HEK293 (cell line): ENCODE data around the gene FOXRED2.
A peak's percentile ranks its signal among the peaks of the same experiment; 100 is the strongest.

ENCODE experiments used
- GLI4 ChIP-seq: fragments of 450-650 bp; formaldehyde crosslinking; IDR thresholded peaks from 2 replicates; pipeline ENCODE4 v1.5.1; 2016; ENCODE audit warnings: missing biosample characterization, missing genetic modification characterization
- GLIS1 ChIP-seq: fragments of 450-650 bp; formaldehyde crosslinking; IDR thresholded peaks from 2 replicates; pipeline ENCODE4 v1.5.1; 2016; ENCODE audit warnings: missing biosample characterization, missing genetic modification characterization
- IKZF3 ChIP-seq: fragments of 450-650 bp; IDR thresholded peaks from 2 replicates; pipeline ENCODE4 v1.5.0; 2018; ENCODE audit warnings: missing biosample characterization, mild to moderate bottlenecking, missing genetic modification characterization, moderate library complexity
- KLF10 ChIP-seq: fragments of 450-650 bp; IDR thresholded peaks from 2 replicates; pipeline ENCODE4 v1.5.1; 2018; ENCODE audit warnings: missing biosample characterization, mild to moderate bottlenecking, missing genetic modification characterization
- KLF9 ChIP-seq: fragments of 450-650 bp; formaldehyde crosslinking; IDR thresholded peaks from 2 replicates; pipeline ENCODE4 v1.5.1; 2016; ENCODE audit warnings: missing biosample characterization, missing genetic modification characterization, low read depth
- REPIN1 ChIP-seq: fragments of 450-650 bp; formaldehyde crosslinking; IDR thresholded peaks from 2 replicates; pipeline ENCODE4 v1.5.1; 2017; ENCODE audit warnings: missing biosample characterization, missing genetic modification characterization, low read depth
- TSHZ1 ChIP-seq: fragments of 450-650 bp; formaldehyde crosslinking; IDR thresholded peaks from 2 replicates; pipeline ENCODE4 v1.5.1; 2016; ENCODE audit warnings: missing biosample characterization, missing genetic modification characterization, borderline replicate concordance
- ZBTB26 ChIP-seq: fragments of 450-650 bp; formaldehyde crosslinking; optimal IDR thresholded peaks from 2 replicates; pipeline ENCODE3; 2016; ENCODE audit warnings: missing biosample characterization, mild to moderate bottlenecking, missing genetic modification characterization
- ZBTB6 ChIP-seq: fragments of 450-650 bp; formaldehyde crosslinking; IDR thresholded peaks from 2 replicates; pipeline ENCODE4 v1.5.1; 2017; ENCODE audit warnings: missing biosample characterization, missing genetic modification characterization
- ZFP37 ChIP-seq: fragments of 450-650 bp; formaldehyde crosslinking; IDR thresholded peaks from 2 replicates; pipeline ENCODE4 v1.5.1; 2016; ENCODE audit warnings: missing biosample characterization, missing genetic modification characterization
- ZIC2 ChIP-seq: fragments of 450-650 bp; formaldehyde crosslinking; IDR thresholded peaks from 2 replicates; pipeline ENCODE4 v1.5.1; 2016; ENCODE audit warnings: missing biosample characterization, missing genetic modification characterization
- ZNF10 ChIP-seq: fragments of 450-650 bp; formaldehyde crosslinking; IDR thresholded peaks from 2 replicates; pipeline ENCODE4 v1.5.1; 2017; ENCODE audit warnings: missing biosample characterization, missing genetic modification characterization
- ZNF146 ChIP-seq: fragments of 450-650 bp; formaldehyde crosslinking; IDR thresholded peaks from 2 replicates; pipeline ENCODE4 v1.5.1; 2016; ENCODE audit warnings: missing biosample characterization, missing genetic modification characterization
- ZNF148 ChIP-seq: fragments of 450-650 bp; formaldehyde crosslinking; IDR thresholded peaks from 2 replicates; pipeline ENCODE4 v1.5.0; 2017; ENCODE audit warnings: missing biosample characterization, missing genetic modification characterization, borderline replicate concordance
- ZNF174 ChIP-seq: fragments of 450-650 bp; formaldehyde crosslinking; IDR thresholded peaks from 2 replicates; pipeline ENCODE4 v1.5.0; 2017; ENCODE audit warnings: missing biosample characterization, mild to moderate bottlenecking, missing genetic modification characterization
- ZNF175 ChIP-seq: fragments of 450-650 bp; formaldehyde crosslinking; IDR thresholded peaks from 2 replicates; pipeline ENCODE4 v1.5.1; 2016; ENCODE audit warnings: missing biosample characterization, missing genetic modification characterization
- ZNF214 ChIP-seq: fragments of 450-650 bp; formaldehyde crosslinking; IDR thresholded peaks from 2 replicates; pipeline ENCODE4 v1.5.1; 2017; ENCODE audit warnings: missing biosample characterization, mild to moderate bottlenecking, missing genetic modification characterization, borderline replicate concordance
- ZNF23 ChIP-seq: fragments of 450-650 bp; formaldehyde crosslinking; IDR thresholded peaks from 2 replicates; pipeline ENCODE4 v1.5.1; 2016; ENCODE audit warnings: missing biosample characterization, missing genetic modification characterization, borderline replicate concordance
- ZNF24 ChIP-seq: fragments of 450-650 bp; formaldehyde crosslinking; IDR thresholded peaks from 2 replicates; pipeline ENCODE4 v1.5.1; 2016; ENCODE audit warnings: missing biosample characterization, missing genetic modification characterization
- ZNF335 ChIP-seq: fragments of 450-650 bp; formaldehyde crosslinking; conservative IDR thresholded peaks from 2 replicates; pipeline ENCODE4 v1.5.1; 2016; ENCODE audit warnings: missing biosample characterization, missing genetic modification characterization
- ZNF366 ChIP-seq: fragments of 450-650 bp; formaldehyde crosslinking; conservative IDR thresholded peaks from 2 replicates; pipeline ENCODE4 v1.5.1; 2016; ENCODE audit warnings: missing biosample characterization, missing genetic modification characterization
- ZNF433 ChIP-seq: fragments of 450-650 bp; formaldehyde crosslinking; IDR thresholded peaks from 2 replicates; pipeline ENCODE4 v1.5.1; 2016; ENCODE audit warnings: missing biosample characterization, missing genetic modification characterization, low read depth
- ZNF48 ChIP-seq: fragments of 450-650 bp; formaldehyde crosslinking; IDR thresholded peaks from 2 replicates; pipeline ENCODE4 v1.5.1; 2016; ENCODE audit warnings: missing biosample characterization, missing genetic modification characterization
- ZNF510 ChIP-seq: fragments of 450-650 bp; formaldehyde crosslinking; IDR thresholded peaks from 2 replicates; pipeline ENCODE4 v1.5.1; 2018; ENCODE audit warnings: mild to moderate bottlenecking, missing genetic modification characterization, missing biosample characterization; ENCODE audit not compliant: insufficient replicate concordance
- ZNF514 ChIP-seq: fragments of 450-650 bp; formaldehyde crosslinking; IDR thresholded peaks from 2 replicates; pipeline ENCODE4 v1.5.1; 2016; ENCODE audit warnings: missing biosample characterization, missing genetic modification characterization
- ZNF558 ChIP-seq: fragments of 450-650 bp; formaldehyde crosslinking; IDR thresholded peaks from 2 replicates; pipeline ENCODE4 v1.5.1; 2016; ENCODE audit warnings: missing biosample characterization, missing genetic modification characterization
- ZNF560 ChIP-seq: fragments of 450-650 bp; formaldehyde crosslinking; IDR thresholded peaks from 2 replicates; pipeline ENCODE4 v1.5.1; 2017; ENCODE audit warnings: missing biosample characterization, missing genetic modification characterization, borderline replicate concordance
- ZNF571 ChIP-seq: fragments of 450-650 bp; formaldehyde crosslinking; IDR thresholded peaks from 2 replicates; pipeline ENCODE4 v1.5.0; 2017; ENCODE audit warnings: missing biosample characterization, missing genetic modification characterization
- ZNF600 ChIP-seq: fragments of 450-650 bp; formaldehyde crosslinking; IDR thresholded peaks from 2 replicates; pipeline ENCODE4 v1.5.1; 2016; ENCODE audit warnings: missing biosample characterization, missing genetic modification characterization
- ZNF658 ChIP-seq: fragments of 450-650 bp; formaldehyde crosslinking; IDR thresholded peaks from 2 replicates; pipeline ENCODE4; 2016; ENCODE audit warnings: missing biosample characterization, missing genetic modification characterization
- ZNF768 ChIP-seq: fragments of 450-650 bp; formaldehyde crosslinking; IDR thresholded peaks from 2 replicates; pipeline ENCODE4 v1.5.1; 2018; ENCODE audit warnings: missing biosample characterization, mild to moderate bottlenecking, missing genetic modification characterization
- ZNF776 ChIP-seq: fragments of 450-650 bp; formaldehyde crosslinking; IDR thresholded peaks from 2 replicates; pipeline ENCODE4 v1.5.0; 2017; ENCODE audit warnings: missing biosample characterization, missing genetic modification characterization, borderline replicate concordance
- ZSCAN16 ChIP-seq: fragments of 450-650 bp; formaldehyde crosslinking; IDR thresholded peaks from 2 replicates; pipeline ENCODE4 v1.5.1; 2016; ENCODE audit warnings: missing biosample characterization, missing genetic modification characterization

Gene FOXRED2

GRCh38 chr22:36461665-36462649 is 44.9 kb downstream of the FOXRED2 start (continued):
- TF ChIP-seq ZNF560 (tag by site-specific recombination) = no peak
- TF ChIP-seq KLF10 (tag by site-specific recombination) = peak; percentile 75
- peak; percentile 38; the same call in 1 of the 2 replicates for TF ChIP-seq ZBTB6
- TF ChIP-seq ZNF366 = peak; percentile 73
- TF ChIP-seq ZNF175 = no peak
- TF ChIP-seq ZNF658 (tag by site-specific recombination) = no peak
- no peak for TF ChIP-seq IKZF3 (tag by site-specific recombination)
- no peak for TF ChIP-seq ZSCAN16 (tag by site-specific recombination)
- no peak for TF ChIP-seq ZNF571 (tag by site-specific recombination)
- peak; percentile 97 for TF ChIP-seq ZNF335 (tag by site-specific recombination)
- TF ChIP-seq ZNF10 (tag by site-specific recombination) = no peak
- no peak for TF ChIP-seq ZNF433
- TF ChIP-seq ZNF768 (tag by site-specific recombination) = peak; percentile 93; the same call in 1 of the 2 replicates
- no peak for TF ChIP-seq ZNF214 (tag by site-specific recombination)
- TF ChIP-seq ZNF146 (tag by site-specific recombination) = no peak
- peak; percentile 13 for TF ChIP-seq ZBTB26 (tag by site-specific recombination)
- TF ChIP-seq ZNF514 (tag by site-specific recombination) = no peak
- no peak for TF ChIP-seq ZNF510
- no peak for TF ChIP-seq TSHZ1 (tag by site-specific recombination)
- no peak for TF ChIP-seq ZFP37 (tag by site-specific recombination)
- no peak for TF ChIP-seq GLI4 (tag by site-specific recombination)
- TF ChIP-seq ZNF48 = no peak
- no peak for TF ChIP-seq ZNF23 (tag by site-specific recombination)
- no peak for TF ChIP-seq ZNF148 (tag by site-specific recombination)
- no peak for TF ChIP-seq ZNF558 (tag by site-specific recombination)
- no peak for TF ChIP-seq ZNF174 (tag by site-specific recombination)
- TF ChIP-seq ZNF776 (tag by site-specific recombination) = no peak
- peak; percentile 96 for TF ChIP-seq GLIS1
- TF ChIP-seq ZNF600 (tag by site-specific recombination) = peak; percentile 94
- no peak for TF ChIP-seq KLF9 (tag by site-specific recombination)
- TF ChIP-seq REPIN1 = no peak
- TF ChIP-seq ZIC2 (tag by site-specific recombination) = 0 out of 2 replicates have a peak, but pooled peaks have one; percentile 18
- peak; percentile 77 for TF ChIP-seq ZNF24
